ENCODE data around the gene GPR176.

DNA sequence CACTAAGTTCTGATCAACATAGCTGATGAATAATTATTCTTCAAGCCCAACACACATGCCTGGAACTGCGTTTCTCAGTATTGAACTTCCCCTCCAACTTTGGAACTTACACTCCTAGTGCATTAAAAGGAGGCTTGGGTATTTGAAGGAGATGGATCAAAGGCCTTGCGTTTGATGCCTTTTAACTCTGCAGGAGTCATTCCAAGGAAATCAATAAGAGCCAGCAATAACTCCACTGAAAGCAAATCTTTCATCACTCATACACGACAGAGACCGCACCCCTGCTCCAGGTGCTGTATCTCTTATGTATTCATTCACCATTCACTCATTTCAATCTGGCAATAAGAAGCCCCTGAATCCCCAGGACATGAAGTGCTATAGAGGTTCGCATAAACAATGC lies 123.5 kb downstream of the GPR176 start:
- TF ChIP-seq, protein P1, sequence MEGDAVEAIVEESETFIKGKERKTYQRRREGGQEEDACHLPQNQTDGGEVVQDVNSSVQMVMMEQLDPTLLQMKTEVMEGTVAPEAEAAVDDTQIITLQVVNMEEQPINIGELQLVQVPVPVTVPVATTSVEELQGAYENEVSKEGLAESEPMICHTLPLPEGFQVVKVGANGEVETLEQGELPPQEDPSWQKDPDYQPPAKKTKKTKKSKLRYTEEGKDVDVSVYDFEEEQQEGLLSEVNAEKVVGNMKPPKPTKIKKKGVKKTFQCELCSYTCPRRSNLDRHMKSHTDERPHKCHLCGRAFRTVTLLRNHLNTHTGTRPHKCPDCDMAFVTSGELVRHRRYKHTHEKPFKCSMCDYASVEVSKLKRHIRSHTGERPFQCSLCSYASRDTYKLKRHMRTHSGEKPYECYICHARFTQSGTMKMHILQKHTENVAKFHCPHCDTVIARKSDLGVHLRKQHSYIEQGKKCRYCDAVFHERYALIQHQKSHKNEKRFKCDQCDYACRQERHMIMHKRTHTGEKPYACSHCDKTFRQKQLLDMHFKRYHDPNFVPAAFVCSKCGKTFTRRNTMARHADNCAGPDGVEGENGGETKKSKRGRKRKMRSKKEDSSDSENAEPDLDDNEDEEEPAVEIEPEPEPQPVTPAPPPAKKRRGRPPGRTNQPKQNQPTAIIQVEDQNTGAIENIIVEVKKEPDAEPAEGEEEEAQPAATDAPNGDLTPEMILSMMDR (IDR thresholded peaks at IDR 0.05): no peak
- no peak for TF ChIP-seq POLR2A (IDR thresholded peaks at IDR 0.05)
